ENCODE measurements around the gene EIF4A3. TPM values are rescaled to one million over a fixed set of nuclear protein-coding genes. Genes with fewer than 3 reads are reported as not detected.

The EIF4A3 gene

GRCh38 chr17:80086081-80086480 is 60.8 kb downstream of the EIF4A3 start:
- Histone ChIP-seq H3K9me3 (ENCODE audit: control insufficient read depth, low read length) (no peaks in the 10 kb centered on the region), H3K9ac (ENCODE audit: low read length) (no peak overlapping the region), H2BK120ac (ENCODE audit: low read depth, low read length) (no peak overlapping the region), H3K27me3 (ENCODE audit: control insufficient read depth in 1 of 2, insufficient read depth in 1 of 2, low read length in 2 of 2) (peaks cover 15 to 33% of the 10 kb centered on the region in 2 experiments), H4K91ac (ENCODE audit: low read length) (no peak overlapping the region), H2AFZ (ENCODE audit: low read depth, low read length) (no peak overlapping the region), H4K8ac (ENCODE audit: low read length) (no peak overlapping the region), H3K14ac (ENCODE audit: low read length in 2 of 2) (no peak overlapping the region), H3K79me1 (replicated peaks; ENCODE audit: low read length, poor library complexity, severe bottlenecking) (no peaks in the 10 kb centered on the region), H2AK5ac (ENCODE audit: low read length, severe bottlenecking) (no peak overlapping the region), H3K4me2 (ENCODE audit: low read length, poor library complexity, severe bottlenecking) (no peak overlapping the region), H2BK15ac (ENCODE audit: low read depth, poor library complexity, severe bottlenecking) (no peak overlapping the region), H3K4ac (ENCODE audit: low read depth in 1 of 2, low read length in 2 of 2) (no peak overlapping the region), H3K27ac (ENCODE audit: low read length, poor library complexity, severe bottlenecking) (no peak overlapping the region), H3K23ac (ENCODE audit: low read length in 2 of 2) (no peak overlapping the region), H2BK12ac (ENCODE audit: low read length in 2 of 2) (no peak overlapping the region), H2BK5ac (ENCODE audit: low read depth, low read length, poor library complexity, severe bottlenecking) (no peak overlapping the region), H3K36me3 (ENCODE audit: control insufficient read depth in 1 of 2, insufficient read depth in 2 of 2, low read depth in 1 of 2, low read length in 2 of 2) (no peaks in the 10 kb centered on the region), H3K18ac (ENCODE audit: low read depth in 1 of 2, low read length in 2 of 2) (no peak overlapping the region), H3K4me1 (ENCODE audit: control insufficient read depth, insufficient read depth, low read depth, low read length) (peaks cover 5% of the 10 kb centered on the region), H3K4me3 (ENCODE audit: insufficient read depth in 1 of 2, low read depth in 1 of 2, low read length in 2 of 2) (no peak overlapping the region)
- 87% methylated on average over 17 of the region's 17 CpGs for WGBS
- no peak for DNase-seq

DNA sequence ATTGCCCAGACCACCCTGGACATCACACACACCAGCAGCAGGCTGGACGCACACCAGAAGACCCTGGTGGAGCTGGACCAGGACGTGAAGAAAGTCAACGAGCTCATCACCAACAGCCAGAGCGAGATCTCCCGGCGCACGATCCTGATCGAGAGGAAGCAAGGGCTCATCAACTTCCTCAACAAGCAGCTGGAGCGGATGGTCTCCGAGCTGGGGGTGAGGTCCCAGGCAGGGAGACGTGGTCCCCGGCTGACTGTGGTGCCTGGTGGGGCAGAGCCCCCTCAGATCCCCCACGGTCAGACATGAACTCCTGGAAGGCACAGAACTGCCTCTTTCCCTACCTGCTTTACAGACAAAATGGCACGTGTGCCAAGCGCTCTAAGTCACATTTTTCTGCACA is 62.2 kb downstream of the EIF4A3 start:
- H4K91ac ChIP-seq (ENCODE audit: low read length) = no peak overlapping the region
- H3K27ac ChIP-seq (ENCODE audit: low read length, poor library complexity, severe bottlenecking) = no peak overlapping the region
- no peak overlapping the region for H3K14ac ChIP-seq (ENCODE audit: low read length in 2 of 2)
- no peaks in the 10 kb centered on the region for H3K79me1 ChIP-seq (replicated peaks; ENCODE audit: low read length, poor library complexity, severe bottlenecking)
- 87% methylated on average over 15 of the region's 15 CpGs for WGBS
- no peak for DNase-seq
- no peak overlapping the region for H3K4ac ChIP-seq (ENCODE audit: low read depth in 1 of 2, low read length in 2 of 2)
- H3K18ac ChIP-seq (ENCODE audit: low read depth in 1 of 2, low read length in 2 of 2) = no peak overlapping the region
- no peak overlapping the region for H2AFZ ChIP-seq (ENCODE audit: low read depth, low read length)
- no peak overlapping the region for H2BK5ac ChIP-seq (ENCODE audit: low read depth, low read length, poor library complexity, severe bottlenecking)
- H2BK15ac ChIP-seq (ENCODE audit: low read depth, poor library complexity, severe bottlenecking) = no peak overlapping the region
- H2AK5ac ChIP-seq (ENCODE audit: low read length, severe bottlenecking) = no peak overlapping the region
- H4K8ac ChIP-seq (ENCODE audit: low read length) = no peak overlapping the region
- no peak overlapping the region for H3K9ac ChIP-seq (ENCODE audit: low read length)
- no peak overlapping the region for H2BK120ac ChIP-seq (ENCODE audit: low read depth, low read length)
- H3K27me3 ChIP-seq (ENCODE audit: control insufficient read depth in 1 of 2, insufficient read depth in 1 of 2, low read length in 2 of 2) = peaks cover 15 to 33% of the 10 kb centered on the region in 2 experiments
- no peaks in the 10 kb centered on the region for H3K36me3 ChIP-seq (ENCODE audit: control insufficient read depth in 1 of 2, insufficient read depth in 2 of 2, low read depth in 1 of 2, low read length in 2 of 2)
- no peak overlapping the region for H3K4me2 ChIP-seq (ENCODE audit: low read length, poor library complexity, severe bottlenecking)
- H2BK12ac ChIP-seq (ENCODE audit: low read length in 2 of 2) = no peak overlapping the region
- no peaks in the 10 kb centered on the region for H3K9me3 ChIP-seq (ENCODE audit: control insufficient read depth, low read length)
- no peak overlapping the region for H3K23ac ChIP-seq (ENCODE audit: low read length in 2 of 2)
- no peak overlapping the region for H3K4me3 ChIP-seq (ENCODE audit: insufficient read depth in 1 of 2, low read depth in 1 of 2, low read length in 2 of 2)
- H3K4me1 ChIP-seq (ENCODE audit: control insufficient read depth, insufficient read depth, low read depth, low read length) = peaks cover 5% of the 10 kb centered on the region

Small RNA genes within 50 kb of the gene (small RNA-seq; reads per million reads assigned to genes)
- not detected for gene AC087741.2 (ENCODE audit: low read depth)
- gene MIR1268B (ENCODE audit: low read depth) = not detected
